Gastrocnemius medialis (tissue), 4 donors: Measurements from ENCODE around the gene PHETA2.

Experiments used
- POLR2A ChIP-seq, 2 donors: fragments of 450-650 bp; IDR thresholded peaks; one replicate each; pipeline ENCODE4 v1.6.1; 2017; ENCODE audit warnings: antibody characterized with exemption in 2 of 2, mild to moderate bottlenecking in 2 of 2, moderate library complexity in 2 of 2
- TF ChIP-seq, protein P1 (sequence below), 5 experiments: fragments of 450-650 bp in 3 of 5; fragments of 200-600 bp in 2 of 5; sonication (generic) in 2 of 5; IDR thresholded peaks in 4 of 5; conservative IDR thresholded peaks in 1 of 5; 1 replicate in 4 of 5; 2 replicates in 1 of 5; pipeline ENCODE4 v1.5.1; 2016 to 2019; ENCODE audit warnings: antibody characterized with exemption in 5 of 5, mild to moderate bottlenecking in 3 of 5, moderate library complexity in 3 of 5

DNA sequence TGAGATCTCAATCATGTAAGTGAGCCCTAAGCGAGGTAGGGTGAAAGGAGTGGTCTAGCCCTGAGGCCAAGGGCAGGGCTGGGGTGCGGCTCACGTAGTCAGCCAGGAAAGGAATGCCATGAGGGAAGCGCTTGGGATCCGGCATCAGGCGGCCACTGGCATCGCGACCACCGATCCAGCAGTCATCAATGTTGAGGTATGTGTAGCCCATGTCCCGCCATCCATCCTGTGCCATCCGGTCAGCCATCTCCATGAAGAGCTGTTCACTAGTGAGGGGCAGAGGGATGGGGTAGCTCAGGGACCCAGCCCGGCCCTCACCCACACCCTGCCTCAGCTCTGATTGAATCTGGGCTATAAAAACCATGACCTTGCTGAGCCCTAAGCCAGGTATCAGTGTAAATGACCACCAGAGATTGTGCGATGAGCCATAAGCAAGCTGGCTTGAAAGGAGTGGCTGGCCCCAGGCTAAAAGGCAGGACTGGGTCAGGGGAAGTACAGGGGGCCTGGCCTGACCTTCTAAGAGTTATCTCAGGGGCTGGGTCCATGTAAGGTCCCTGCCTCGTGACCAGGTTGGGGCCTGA is 6.3 kb upstream of the PHETA2 start:
- TF ChIP-seq, protein P1, sequence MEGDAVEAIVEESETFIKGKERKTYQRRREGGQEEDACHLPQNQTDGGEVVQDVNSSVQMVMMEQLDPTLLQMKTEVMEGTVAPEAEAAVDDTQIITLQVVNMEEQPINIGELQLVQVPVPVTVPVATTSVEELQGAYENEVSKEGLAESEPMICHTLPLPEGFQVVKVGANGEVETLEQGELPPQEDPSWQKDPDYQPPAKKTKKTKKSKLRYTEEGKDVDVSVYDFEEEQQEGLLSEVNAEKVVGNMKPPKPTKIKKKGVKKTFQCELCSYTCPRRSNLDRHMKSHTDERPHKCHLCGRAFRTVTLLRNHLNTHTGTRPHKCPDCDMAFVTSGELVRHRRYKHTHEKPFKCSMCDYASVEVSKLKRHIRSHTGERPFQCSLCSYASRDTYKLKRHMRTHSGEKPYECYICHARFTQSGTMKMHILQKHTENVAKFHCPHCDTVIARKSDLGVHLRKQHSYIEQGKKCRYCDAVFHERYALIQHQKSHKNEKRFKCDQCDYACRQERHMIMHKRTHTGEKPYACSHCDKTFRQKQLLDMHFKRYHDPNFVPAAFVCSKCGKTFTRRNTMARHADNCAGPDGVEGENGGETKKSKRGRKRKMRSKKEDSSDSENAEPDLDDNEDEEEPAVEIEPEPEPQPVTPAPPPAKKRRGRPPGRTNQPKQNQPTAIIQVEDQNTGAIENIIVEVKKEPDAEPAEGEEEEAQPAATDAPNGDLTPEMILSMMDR (IDR thresholded peaks at IDR 0.05 in 4 of 5, conservative IDR thresholded peaks at IDR 0.05 in 1 of 5), result no peak
- no peak for TF ChIP-seq POLR2A (IDR thresholded peaks at IDR 0.05)
